Testis (tissue), 3 donors: ENCODE measurements around the gene CTSW. TPM values are rescaled to one million over a fixed set of nuclear protein-coding genes. Genes with fewer than 3 reads are reported as not detected.

ENCODE experiments used
- DNase-seq: peaks from one replicate; pipeline ENCODE4 v3.0.0-alpha.2; 2019
- H3K27ac ChIP-seq, 2 donors: fragments of 200-600 bp; sonication (generic); one replicate each; pipeline ENCODE4 v1.5.1; 2019
- H3K27me3 ChIP-seq: fragments of 200-600 bp; sonication (generic); one replicate; pipeline ENCODE4 v1.5.1; 2019
- H3K36me3 ChIP-seq: fragments of 200-600 bp; sonication (generic); one replicate; pipeline ENCODE4 v1.5.1; 2017; ENCODE audit warnings: low read depth; ENCODE audit errors: missing control alignments
- H3K4me1 ChIP-seq: fragments of 200-600 bp; sonication (generic); one replicate; pipeline ENCODE4 v1.5.1; 2019
- H3K4me3 ChIP-seq, 2 donors: fragments of 200-600 bp; sonication (generic); one replicate each; pipeline ENCODE4 v1.5.1; 2017 to 2019
- H3K9me3 ChIP-seq: fragments of 200-600 bp; sonication (generic); one replicate; pipeline ENCODE4 v1.5.1; 2017
- CTCF ChIP-seq, 3 experiments: fragments of 450-650 bp in 2 of 3; fragments of 200-600 bp in 1 of 3; sonication (generic) in 1 of 3; IDR thresholded peaks; one replicate each; pipeline ENCODE4 v1.5.1; 2016 to 2019; ENCODE audit warnings: antibody characterized with exemption in 3 of 3, mild to moderate bottlenecking in 2 of 3, moderate library complexity in 1 of 3
- POLR2A ChIP-seq: fragments of 450-650 bp; IDR thresholded peaks from one replicate; pipeline ENCODE4 v1.6.1; 2017; ENCODE audit warnings: antibody characterized with exemption, mild to moderate bottlenecking, moderate library complexity
- WGBS, 2 donors: methylation state at CpG; one replicate each; pipeline ENCODE4 v1.1.5; 2018; 5-methylcytosine and 5-hydroxymethylcytosine counted together
- intact Hi-C: fragments of 100-400 bp; cut with DNase I; formaldehyde crosslinking; loops from one replicate; pipeline ENCODE4 v1.15.1; 2023; ENCODE audit warnings: low total_unique reads
- polyA plus RNA-seq: library from polyadenylated mRNA; stranded (reverse); fragments of 350-450 nt; fragmentation: Illumina TruSeq; extraction: RNeasy Lipid Tissue Mini Kit (QIAGEN cat#74804); gene quantifications from one replicate; pipeline ENCODE4 v1.2.3, GENCODE V29; 2014; ENCODE audit warnings: low read depth, low replicate concordance; ENCODE audit not compliant: insufficient read depth
- total RNA-seq, 2 donors: library from RNA; depleted of rRNA; stranded (reverse); fragments of >200 nt; gene quantifications; one replicate each; pipeline ENCODE4 v1.2.3, GENCODE V29; 2016

Gene CTSW
- total and polyA plus RNA-seq, 3 donors from 2014 or later: 0.71 to 4.4 (median 2.7) TPM

GRCh38 chr11:65883786-65884715, 4.4 kb downstream of the CTSW start:
- WGBS, 2 donors: 85 to 87% methylated on average over 28 of the region's 28 CpGs
- no peak for DNase-seq
- TF ChIP-seq POLR2A (no peak), CTCF (IDR thresholded peaks at IDR 0.05) (no peak)

GRCh38 chr11:65884716-65885092, 5.1 kb downstream of the CTSW start:
- peaks cover 17% of the 10 kb centered on the region for H3K4me1 ChIP-seq
- TF ChIP-seq CTCF (IDR thresholded peaks at IDR 0.05) (peak; percentile 95 to 98 (median 98)), POLR2A (no peak)
- no peaks in the 10 kb centered on the region for H3K9me3 ChIP-seq
- intact Hi-C loops: loop anchor here (10.0 kb wide), 1 partner anchor 100 kb away; no protein-coding TSS in a partner anchor
- H3K36me3 ChIP-seq: no peaks in the 10 kb centered on the region
- no peak overlapping the region for H3K4me3 ChIP-seq
- H3K27ac ChIP-seq: no peak overlapping the region
- 16 to 26% methylated on average over 7 to 9 of the region's 9 CpGs for WGBS, 2 donors
- peak; percentile 75 for DNase-seq
- no peaks in the 10 kb centered on the region for H3K27me3 ChIP-seq

More at GRCh38 chr11:65883786-65884715, 4.4 kb downstream of the CTSW start:
- Histone ChIP-seq H3K36me3 (no peaks in the 10 kb centered on the region), H3K4me3 (no peak overlapping the region), H3K27me3 (no peaks in the 10 kb centered on the region), H3K9me3 (no peaks in the 10 kb centered on the region), H3K4me1 (peaks cover 11% of the 10 kb centered on the region), H3K27ac (no peak overlapping the region)
- intact Hi-C loops: loop anchor here (10.0 kb wide), 1 partner anchor 101 kb away; no protein-coding TSS in a partner anchor

GRCh38 chr11:65885231-65885630, 5.6 kb downstream of the CTSW start:
- 90 to 96% methylated on average over 7 of the region's 7 CpGs for WGBS, 2 donors
- Histone ChIP-seq H3K36me3 (no peaks in the 10 kb centered on the region), H3K4me3 (no peak overlapping the region), H3K4me1 (peaks cover 22% of the 10 kb centered on the region), H3K27me3 (no peaks in the 10 kb centered on the region), H3K9me3 (no peaks in the 10 kb centered on the region), H3K27ac (no peak overlapping the region)
- intact Hi-C loops: loop anchor here (10.0 kb wide), 1 partner anchor 100 kb away; no protein-coding TSS in a partner anchor
- TF ChIP-seq POLR2A (no peak), CTCF (IDR thresholded peaks at IDR 0.05) (no peak)
- DNase-seq: no peak

- intact Hi-C loops: loop anchor here (10.0 kb wide), 1 partner anchor 99 kb away; no protein-coding TSS in a partner anchor
- H3K27ac ChIP-seq: no peak overlapping the region
- H3K4me1 ChIP-seq: peaks cover 23% of the 10 kb centered on the region
- DNase-seq: no peak
- TF ChIP-seq CTCF (IDR thresholded peaks at IDR 0.05) (no peak), POLR2A (no peak)
- H3K9me3 ChIP-seq: no peaks in the 10 kb centered on the region
- H3K4me3 ChIP-seq: no peak overlapping the region
- H3K36me3 ChIP-seq: no peaks in the 10 kb centered on the region
- WGBS, 2 donors: 93 to 94% methylated on average over 12 of the region's 12 CpGs
- no peaks in the 10 kb centered on the region for H3K27me3 ChIP-seq
Measured at GRCh38 chr11:65885808-65886536, 6.3 kb downstream of the CTSW start.
